ENCODE measurements around the gene KCNAB1.

Gene KCNAB1

GRCh38 chr3:156181509-156181908 is 61.1 kb downstream of the KCNAB1 start:
- H3K9ac ChIP-seq (ENCODE audit: low read depth, low read length, poor library complexity, severe bottlenecking) = no peak overlapping the region
- H2AFZ ChIP-seq (ENCODE audit: low read length) = no peak overlapping the region
- no peaks in the 10 kb centered on the region for H3K79me2 ChIP-seq (ENCODE audit: insufficient read depth, low read length)
- no peaks in the 10 kb centered on the region for H3K4me1 ChIP-seq (ENCODE audit: insufficient read depth, low read length, poor library complexity, severe bottlenecking)
- no peaks in the 10 kb centered on the region for H3K27me3 ChIP-seq (ENCODE audit: insufficient read depth, low read length, poor library complexity, severe bottlenecking)
- no peaks in the 10 kb centered on the region for H4K20me1 ChIP-seq (ENCODE audit: insufficient read depth, low read length, poor library complexity, severe bottlenecking)
- TF ChIP-seq EZH2phosphoT487 (IDR thresholded peaks at IDR 0.05; ENCODE audit: borderline replicate concordance) (no peak), CTCF (conservative IDR thresholded peaks at IDR 0.05; ENCODE audit: low read length) (no peak)
- no peak overlapping the region for H3K4me2 ChIP-seq (ENCODE audit: low read depth, low read length, poor library complexity, severe bottlenecking)
- no peaks in the 10 kb centered on the region for H3F3A ChIP-seq (ENCODE audit: low read depth)
- H3K9me3 ChIP-seq (ENCODE audit: insufficient read depth, low read depth, low read length) = no peaks in the 10 kb centered on the region
- no peak overlapping the region for H3K4me3 ChIP-seq (ENCODE audit: low read length, poor library complexity, severe bottlenecking)
- no peaks in the 10 kb centered on the region for H3K36me3 ChIP-seq (ENCODE audit: insufficient read depth, low read length)
- no peaks in the 10 kb centered on the region for H3K9me2 ChIP-seq (replicated peaks; ENCODE audit: low read depth, low read length)

- H3F3A ChIP-seq (ENCODE audit: low read depth) = no peaks in the 10 kb centered on the region
These were observed 63.0 kb downstream of the KCNAB1 start for GRCh38 chr3:156183396-156183795.

GRCh38 chr3:156184156-156184555 is 63.8 kb downstream of the KCNAB1 start:
- Histone ChIP-seq H3K4me1 (ENCODE audit: insufficient read depth, low read length, poor library complexity, severe bottlenecking) (no peaks in the 10 kb centered on the region), H2AFZ (ENCODE audit: low read length) (no peak overlapping the region), H3K9ac (ENCODE audit: low read depth, low read length, poor library complexity, severe bottlenecking) (no peak overlapping the region), H3K27me3 (ENCODE audit: insufficient read depth, low read length, poor library complexity, severe bottlenecking) (no peaks in the 10 kb centered on the region), H4K20me1 (ENCODE audit: insufficient read depth, low read length, poor library complexity, severe bottlenecking) (no peaks in the 10 kb centered on the region), H3F3A (ENCODE audit: low read depth) (no peaks in the 10 kb centered on the region), H3K36me3 (ENCODE audit: insufficient read depth, low read length) (no peaks in the 10 kb centered on the region), H3K4me3 (ENCODE audit: low read length, poor library complexity, severe bottlenecking) (no peak overlapping the region), H3K9me2 (replicated peaks; ENCODE audit: low read depth, low read length) (no peaks in the 10 kb centered on the region), H3K9me3 (ENCODE audit: insufficient read depth, low read depth, low read length) (no peaks in the 10 kb centered on the region), H3K79me2 (ENCODE audit: insufficient read depth, low read length) (no peaks in the 10 kb centered on the region), H3K4me2 (ENCODE audit: low read depth, low read length, poor library complexity, severe bottlenecking) (no peak overlapping the region)
- TF ChIP-seq EZH2phosphoT487 (IDR thresholded peaks at IDR 0.05; ENCODE audit: borderline replicate concordance) (no peak), CTCF (conservative IDR thresholded peaks at IDR 0.05; ENCODE audit: low read length) (no peak)

More at GRCh38 chr3:156183396-156183795, 63.0 kb downstream of the KCNAB1 start:
- H3K9ac ChIP-seq (ENCODE audit: low read depth, low read length, poor library complexity, severe bottlenecking) = no peak overlapping the region
- H3K4me2 ChIP-seq (ENCODE audit: low read depth, low read length, poor library complexity, severe bottlenecking) = no peak overlapping the region
- TF ChIP-seq CTCF (conservative IDR thresholded peaks at IDR 0.05; ENCODE audit: low read length) (no peak), EZH2phosphoT487 (IDR thresholded peaks at IDR 0.05; ENCODE audit: borderline replicate concordance) (no peak)
- no peaks in the 10 kb centered on the region for H3K9me2 ChIP-seq (replicated peaks; ENCODE audit: low read depth, low read length)
- no peaks in the 10 kb centered on the region for H3K36me3 ChIP-seq (ENCODE audit: insufficient read depth, low read length)
- no peaks in the 10 kb centered on the region for H3K27me3 ChIP-seq (ENCODE audit: insufficient read depth, low read length, poor library complexity, severe bottlenecking)
- no peaks in the 10 kb centered on the region for H4K20me1 ChIP-seq (ENCODE audit: insufficient read depth, low read length, poor library complexity, severe bottlenecking)
- H3K79me2 ChIP-seq (ENCODE audit: insufficient read depth, low read length) = no peaks in the 10 kb centered on the region
- no peak overlapping the region for H3K4me3 ChIP-seq (ENCODE audit: low read length, poor library complexity, severe bottlenecking)
- no peaks in the 10 kb centered on the region for H3K9me3 ChIP-seq (ENCODE audit: insufficient read depth, low read depth, low read length)
- H3K4me1 ChIP-seq (ENCODE audit: insufficient read depth, low read length, poor library complexity, severe bottlenecking) = no peaks in the 10 kb centered on the region
- no peak overlapping the region for H2AFZ ChIP-seq (ENCODE audit: low read length)

Measured in Loucy (cell line).